HepG2 (cell line): ENCODE measurements around the gene DZANK1. TPM values are rescaled to one million over a fixed set of nuclear protein-coding genes. Genes with fewer than 3 reads are reported as not detected.

Source experiments
- ATF7-NPFF ChIP-seq: sonication (generic); formaldehyde crosslinking; IDR thresholded peaks from 2 replicates; pipeline ENCODE4 v1.8.1; 2023; ENCODE audit warnings: mild to moderate bottlenecking, low read depth, missing genetic modification reagents, moderate library complexity
- DR1 ChIP-seq: sonication (generic); formaldehyde crosslinking; IDR thresholded peaks from 2 replicates; pipeline ENCODE4 v1.8.0; 2021; ENCODE audit warnings: mild to moderate bottlenecking, missing genetic modification reagents, inconsistent platforms
- EED ChIP-seq: sonication (generic); formaldehyde crosslinking; IDR thresholded peaks from 2 replicates; pipeline ENCODE4 v1.5.0; 2020; ENCODE audit warnings: mild to moderate bottlenecking, missing genetic modification reagents
- HIC2 ChIP-seq: sonication (generic); formaldehyde crosslinking; IDR thresholded peaks from 2 replicates; pipeline ENCODE4 v1.9.0; 2022; ENCODE audit warnings: low read depth, missing genetic modification reagents
- JUN ChIP-seq: sonication (generic); formaldehyde crosslinking; IDR thresholded peaks from 2 replicates; pipeline ENCODE4 v1.4.0; 2020; ENCODE audit warnings: mild to moderate bottlenecking, missing genetic modification reagents
- KLF6 ChIP-seq: IDR thresholded peaks from 2 replicates; pipeline ENCODE4 v1.8.0; 2016; ENCODE audit warnings: missing biosample characterization, missing genetic modification reagents
- MATR3 ChIP-seq: sonication (generic); formaldehyde crosslinking; IDR thresholded peaks from 2 replicates; pipeline ENCODE4 v1.4.0; 2020; ENCODE audit warnings: missing genetic modification reagents
- MLLT10 ChIP-seq: sonication (generic); formaldehyde crosslinking; IDR thresholded peaks from 2 replicates; pipeline ENCODE4 v1.4.0; 2020; ENCODE audit warnings: missing genetic modification reagents
- RARG ChIP-seq: sonication (generic); formaldehyde crosslinking; IDR thresholded peaks from 2 replicates; pipeline ENCODE4 v1.4.0; 2020; ENCODE audit warnings: low read depth, mild to moderate bottlenecking, missing genetic modification reagents
- SKI ChIP-seq: fragments of 450-650 bp; IDR thresholded peaks from one replicate; pipeline ENCODE4 v1.6.1; 2018; ENCODE audit warnings: mild to moderate bottlenecking; ENCODE audit not compliant: partially characterized antibody
- SPEN ChIP-seq: sonication (generic); formaldehyde crosslinking; IDR thresholded peaks from 2 replicates; pipeline ENCODE4 v1.5.1; 2020; ENCODE audit warnings: low read depth, mild to moderate bottlenecking, missing genetic modification reagents
- ZNF136 ChIP-seq: sonication (generic); formaldehyde crosslinking; IDR thresholded peaks from 2 replicates; pipeline ENCODE4 v1.8.1; 2022; ENCODE audit warnings: low read depth, mild to moderate bottlenecking, moderate library complexity, missing genetic modification reagents
- ZNF264 ChIP-seq: sonication (generic); formaldehyde crosslinking; IDR thresholded peaks from 2 replicates; pipeline ENCODE4 v1.4.0; 2020; ENCODE audit warnings: missing genetic modification reagents
- ZNF296 ChIP-seq: sonication (generic); formaldehyde crosslinking; conservative IDR thresholded peaks from 2 replicates; pipeline ENCODE4 v1.5.0; 2020; ENCODE audit warnings: mild to moderate bottlenecking, missing genetic modification reagents
- ZNF616 ChIP-seq: sonication (generic); formaldehyde crosslinking; IDR thresholded peaks from 2 replicates; pipeline ENCODE4 v1.5.0; 2020; ENCODE audit warnings: low read depth, mild to moderate bottlenecking, missing genetic modification reagents
- polyA plus RNA-seq, 8 experiments: library from polyadenylated mRNA; depleted of rRNA in 3 of 8; stranded (reverse) in 7 of 8; unstranded in 1 of 8; fragments of >200 nt; fragmentation: Illumina TruSeq in 4 of 8; extraction: Trizol in 4 of 8; gene quantifications; 2 replicates each; pipeline versions ENCODE4 v1.2.1 to v1.2.3, GENCODE V29; 2011 to 2016; ENCODE audit warnings: low read depth in 4 of 8, missing spikeins in 1 of 8, mixed read lengths in 1 of 8; ENCODE audit not compliant: insufficient read depth in 1 of 8
- total RNA-seq, 5 experiments: library from RNA; depleted of rRNA; stranded (reverse); fragments of >200 nt; fragmentation: Illumina TruSeq; extraction: Trizol; gene quantifications; 2 replicates each; pipeline ENCODE4 v1.2.3, GENCODE V29; 2016; ENCODE audit warnings: low read depth in 1 of 5
- TF ChIP-seq, protein P1 (sequence below): sonication (generic); formaldehyde crosslinking; IDR thresholded peaks from 2 replicates; pipeline ENCODE4 v1.5.0; 2020; ENCODE audit warnings: mild to moderate bottlenecking, missing genetic modification reagents
- TF ChIP-seq, protein P2 (sequence below): sonication (generic); formaldehyde crosslinking; IDR thresholded peaks from 2 replicates; pipeline ENCODE4 v1.4.0; 2020; ENCODE audit warnings: missing genetic modification reagents, low read depth, mild to moderate bottlenecking, borderline replicate concordance
- TF ChIP-seq, protein P3 (sequence below): sonication (generic); formaldehyde crosslinking; IDR thresholded peaks from 2 replicates; pipeline ENCODE4 v1.5.0; 2020; ENCODE audit warnings: mild to moderate bottlenecking, low read depth, missing genetic modification reagents, borderline replicate concordance
- TF ChIP-seq, protein P4 (sequence below): sonication (generic); formaldehyde crosslinking; IDR thresholded peaks from 2 replicates; pipeline ENCODE4 v1.8.0; 2022; ENCODE audit warnings: mild to moderate bottlenecking, missing genetic modification reagents; ENCODE audit not compliant: insufficient replicate concordance
- TF ChIP-seq, protein P5 (sequence below): sonication (generic); formaldehyde crosslinking; IDR thresholded peaks from 2 replicates; pipeline ENCODE4 v1.4.0; 2020; ENCODE audit warnings: missing genetic modification reagents

DZANK1 gene
- total and polyA plus RNA-seq, 2 of the 13 experiments (the other 11 are each of a cell fraction or from before 2014, with no cell fraction given) = 1.6 to 3.2 TPM

- TF ChIP-seq MATR3 (CRISPR knock-in tag) (no peak), DR1 (CRISPR knock-in tag) (peak; percentile 37; the same call in 1 of the 2 replicates), ATF7-NPFF (CRISPR knock-in tag) (peak; percentile 69; the same call in 1 of the 2 replicates), ZNF264 (CRISPR knock-in tag) (peak; percentile 79; the same call in 1 of the 2 replicates), HIC2 (CRISPR knock-in tag) (0 out of 2 replicates have a peak, but pooled peaks have one; percentile 40), MLLT10 (CRISPR knock-in tag) (no peak), ZNF616 (peak; percentile 56; the same call in 1 of the 2 replicates), RARG (no peak), ZNF296 (CRISPR knock-in tag) (no peak), SKI (no peak), JUN (CRISPR knock-in tag) (no peak), EED (CRISPR knock-in tag) (no peak), KLF6 (peak; percentile 85), ZNF136 (CRISPR knock-in tag) (peak; percentile 96), SPEN (CRISPR knock-in tag) (peak; percentile 90)
- TF ChIP-seq, protein P1, sequence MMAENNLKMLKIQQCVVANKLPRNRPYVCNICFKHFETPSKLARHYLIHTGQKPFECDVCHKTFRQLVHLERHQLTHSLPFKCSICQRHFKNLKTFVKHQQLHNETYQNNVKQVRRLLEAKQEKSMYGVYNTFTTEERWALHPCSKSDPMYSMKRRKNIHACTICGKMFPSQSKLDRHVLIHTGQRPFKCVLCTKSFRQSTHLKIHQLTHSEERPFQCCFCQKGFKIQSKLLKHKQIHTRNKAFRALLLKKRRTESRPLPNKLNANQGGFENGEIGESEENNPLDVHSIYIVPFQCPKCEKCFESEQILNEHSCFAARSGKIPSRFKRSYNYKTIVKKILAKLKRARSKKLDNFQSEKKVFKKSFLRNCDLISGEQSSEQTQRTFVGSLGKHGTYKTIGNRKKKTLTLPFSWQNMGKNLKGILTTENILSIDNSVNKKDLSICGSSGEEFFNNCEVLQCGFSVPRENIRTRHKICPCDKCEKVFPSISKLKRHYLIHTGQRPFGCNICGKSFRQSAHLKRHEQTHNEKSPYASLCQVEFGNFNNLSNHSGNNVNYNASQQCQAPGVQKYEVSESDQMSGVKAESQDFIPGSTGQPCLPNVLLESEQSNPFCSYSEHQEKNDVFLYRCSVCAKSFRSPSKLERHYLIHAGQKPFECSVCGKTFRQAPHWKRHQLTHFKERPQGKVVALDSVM (CRISPR knock-in tag) = peak; percentile 50; the same call in 1 of the 2 replicates
- TF ChIP-seq, protein P2, sequence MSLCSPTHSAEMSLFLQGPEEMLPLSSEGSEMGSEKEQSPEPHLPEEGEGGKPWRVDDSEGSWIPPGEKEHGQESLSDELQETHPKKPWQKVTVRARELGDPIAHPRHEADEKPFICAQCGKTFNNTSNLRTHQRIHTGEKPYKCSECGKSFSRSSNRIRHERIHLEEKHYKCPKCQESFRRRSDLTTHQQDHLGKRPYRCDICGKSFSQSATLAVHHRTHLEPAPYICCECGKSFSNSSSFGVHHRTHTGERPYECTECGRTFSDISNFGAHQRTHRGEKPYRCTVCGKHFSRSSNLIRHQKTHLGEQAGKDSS (CRISPR knock-in tag) = peak; percentile 92; the same call in 1 of the 2 replicates
- TF ChIP-seq, protein P3, sequence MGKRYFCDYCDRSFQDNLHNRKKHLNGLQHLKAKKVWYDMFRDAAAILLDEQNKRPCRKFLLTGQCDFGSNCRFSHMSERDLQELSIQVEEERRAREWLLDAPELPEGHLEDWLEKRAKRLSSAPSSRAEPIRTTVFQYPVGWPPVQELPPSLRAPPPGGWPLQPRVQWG (CRISPR knock-in tag) = no peak
- TF ChIP-seq, protein P4, sequence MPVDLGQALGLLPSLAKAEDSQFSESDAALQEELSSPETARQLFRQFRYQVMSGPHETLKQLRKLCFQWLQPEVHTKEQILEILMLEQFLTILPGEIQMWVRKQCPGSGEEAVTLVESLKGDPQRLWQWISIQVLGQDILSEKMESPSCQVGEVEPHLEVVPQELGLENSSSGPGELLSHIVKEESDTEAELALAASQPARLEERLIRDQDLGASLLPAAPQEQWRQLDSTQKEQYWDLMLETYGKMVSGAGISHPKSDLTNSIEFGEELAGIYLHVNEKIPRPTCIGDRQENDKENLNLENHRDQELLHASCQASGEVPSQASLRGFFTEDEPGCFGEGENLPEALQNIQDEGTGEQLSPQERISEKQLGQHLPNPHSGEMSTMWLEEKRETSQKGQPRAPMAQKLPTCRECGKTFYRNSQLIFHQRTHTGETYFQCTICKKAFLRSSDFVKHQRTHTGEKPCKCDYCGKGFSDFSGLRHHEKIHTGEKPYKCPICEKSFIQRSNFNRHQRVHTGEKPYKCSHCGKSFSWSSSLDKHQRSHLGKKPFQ (CRISPR knock-in tag) = no peak
- TF ChIP-seq, protein P5, sequence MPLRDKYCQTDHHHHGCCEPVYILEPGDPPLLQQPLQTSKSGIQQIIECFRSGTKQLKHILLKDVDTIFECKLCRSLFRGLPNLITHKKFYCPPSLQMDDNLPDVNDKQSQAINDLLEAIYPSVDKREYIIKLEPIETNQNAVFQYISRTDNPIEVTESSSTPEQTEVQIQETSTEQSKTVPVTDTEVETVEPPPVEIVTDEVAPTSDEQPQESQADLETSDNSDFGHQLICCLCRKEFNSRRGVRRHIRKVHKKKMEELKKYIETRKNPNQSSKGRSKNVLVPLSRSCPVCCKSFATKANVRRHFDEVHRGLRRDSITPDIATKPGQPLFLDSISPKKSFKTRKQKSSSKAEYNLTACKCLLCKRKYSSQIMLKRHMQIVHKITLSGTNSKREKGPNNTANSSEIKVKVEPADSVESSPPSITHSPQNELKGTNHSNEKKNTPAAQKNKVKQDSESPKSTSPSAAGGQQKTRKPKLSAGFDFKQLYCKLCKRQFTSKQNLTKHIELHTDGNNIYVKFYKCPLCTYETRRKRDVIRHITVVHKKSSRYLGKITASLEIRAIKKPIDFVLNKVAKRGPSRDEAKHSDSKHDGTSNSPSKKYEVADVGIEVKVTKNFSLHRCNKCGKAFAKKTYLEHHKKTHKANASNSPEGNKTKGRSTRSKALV (CRISPR knock-in tag) = peak; percentile 77
Observed at GRCh38 chr20:18496740-18497592, 30.1 kb upstream of the DZANK1 start, which contains the start of gene RBBP9 (continued).
